CD14-positive monocyte (primary cell): ENCODE results near the gene SH3RF3. TPM values are rescaled to one million over a fixed set of nuclear protein-coding genes. Genes with fewer than 3 reads are reported as not detected.

Experiments used
- DNase-seq, 3 donors: peaks; one replicate each; pipeline ENCODE4 v3.0.0-alpha.2; 2011 to 2022
- H2AFZ ChIP-seq: 2 replicates; pipeline ENCODE4 v1.6.0; 2012; ENCODE audit warnings: mild to moderate bottlenecking, low read depth, low read length, inconsistent platforms; ENCODE audit not compliant: insufficient read depth, poor library complexity, severe bottlenecking
- H3K27ac ChIP-seq, 2 donors: 1 replicate in 1 of 2; 2 replicates in 1 of 2; pipeline ENCODE4 v1.5.1; 2012 to 2013; ENCODE audit warnings: low read length in 2 of 2, control low read depth in 1 of 2, inconsistent platforms in 1 of 2, low read depth in 1 of 2, mild to moderate bottlenecking in 1 of 2
- H3K27me3 ChIP-seq, 2 donors: one replicate each; pipeline versions ENCODE4 v1.6.0 to v1.6.1; 2011 to 2013; ENCODE audit warnings: low read length in 2 of 2; ENCODE audit not compliant: control insufficient read depth in 2 of 2, insufficient read depth in 2 of 2
- H3K36me3 ChIP-seq, 2 donors: replicated peaks in 1 of 2; 1 replicate in 1 of 2; 2 replicates in 1 of 2; pipeline versions ENCODE4 v1.5.1 to v1.6.1; 2012 to 2013; ENCODE audit warnings: low read length in 2 of 2, control low read depth in 1 of 2, inconsistent platforms in 1 of 2, mild to moderate bottlenecking in 1 of 2; ENCODE audit not compliant: insufficient read depth in 2 of 2, control insufficient read depth in 1 of 2
- H3K4me1 ChIP-seq, 2 donors: 1 replicate in 1 of 2; 2 replicates in 1 of 2; pipeline versions ENCODE4 v1.5.1 to v1.6.1; 2012 to 2013; ENCODE audit warnings: low read length in 2 of 2, control low read depth in 1 of 2, inconsistent platforms in 1 of 2, mild to moderate bottlenecking in 1 of 2, moderate library complexity in 1 of 2; ENCODE audit not compliant: insufficient read depth in 2 of 2, control insufficient read depth in 1 of 2
- H3K4me2 ChIP-seq: replicated peaks from 2 replicates; pipeline ENCODE3; 2012; ENCODE audit warnings: low read length, moderate library complexity, mild to moderate bottlenecking; ENCODE audit not compliant: poor library complexity, severe bottlenecking; ENCODE audit errors: extremely low read depth
- H3K4me3 ChIP-seq, 3 experiments: fragments of 200-600 bp in 1 of 3; sonication (generic) in 1 of 3; replicated peaks in 1 of 3; 1 replicate in 2 of 3; 2 replicates in 1 of 3; pipeline ENCODE4 v1.5.1; 2011 to 2013; ENCODE audit warnings: low read length in 3 of 3, mild to moderate bottlenecking in 3 of 3, control low read depth in 2 of 3, low read depth in 2 of 3, inconsistent platforms in 1 of 3, moderate library complexity in 1 of 3
- H3K79me2 ChIP-seq: 2 replicates; pipeline ENCODE4 v1.6.0; 2012; ENCODE audit warnings: mild to moderate bottlenecking, control low read depth, inconsistent platforms, low read length, moderate library complexity; ENCODE audit not compliant: insufficient read depth
- H3K9ac ChIP-seq: 2 replicates; pipeline ENCODE4 v1.6.0; 2017; ENCODE audit warnings: low read length, mild to moderate bottlenecking; ENCODE audit not compliant: insufficient read depth, poor library complexity, severe bottlenecking
- H3K9me3 ChIP-seq, 2 donors: replicated peaks in 1 of 2; 1 replicate in 1 of 2; 2 replicates in 1 of 2; pipeline versions ENCODE4 v1.5.1 to v1.6.1; 2012 to 2013; ENCODE audit warnings: low read length in 2 of 2, control low read depth in 1 of 2; ENCODE audit not compliant: control insufficient read depth in 1 of 2, insufficient read depth in 1 of 2
- H4K20me1 ChIP-seq: 2 replicates; pipeline ENCODE4 v1.6.0; 2012; ENCODE audit warnings: mild to moderate bottlenecking, low read length, control low read depth, moderate library complexity; ENCODE audit not compliant: insufficient read depth
- H3K27ac Mint-ChIP-seq, 7 donors: one replicate each; pipeline ENCODE4 v1.8.0; 2020; ENCODE audit warnings: mild to moderate bottlenecking in 7 of 7, mixed read lengths in 7 of 7, moderate library complexity in 6 of 7, inconsistent platforms in 2 of 7
- H3K27me3 Mint-ChIP-seq, 3 donors: one replicate each; pipeline ENCODE4 v1.8.0; 2021 to 2022; ENCODE audit warnings: low read depth in 3 of 3, mild to moderate bottlenecking in 3 of 3, mixed read lengths in 3 of 3, moderate library complexity in 3 of 3, inconsistent platforms in 1 of 3
- H3K36me3 Mint-ChIP-seq, 2 donors: one replicate each; pipeline ENCODE4 v1.8.0; 2020; ENCODE audit warnings: mixed read lengths in 2 of 2, inconsistent platforms in 1 of 2, mild to moderate bottlenecking in 1 of 2
- H3K4me1 Mint-ChIP-seq: one replicate; pipeline ENCODE4 v1.8.0; 2020; ENCODE audit warnings: mild to moderate bottlenecking, mixed read lengths
- H3K4me3 Mint-ChIP-seq, 2 donors: one replicate each; pipeline ENCODE4 v1.8.0; 2020; ENCODE audit warnings: mild to moderate bottlenecking in 2 of 2, mixed read lengths in 2 of 2, moderate library complexity in 1 of 2
- H3K9me3 Mint-ChIP-seq, 7 donors: one replicate each; pipeline ENCODE4 v1.8.0; 2020 to 2022; ENCODE audit warnings: mixed read lengths in 7 of 7, mild to moderate bottlenecking in 6 of 7, moderate library complexity in 6 of 7, inconsistent platforms in 2 of 7
- WGBS: methylation state at CpG from one replicate; pipeline ENCODE4 v1.1.5; 2013; ENCODE audit warnings: missing lambda C conversion rate; ENCODE audit not compliant: insufficient coverage; 5-methylcytosine and 5-hydroxymethylcytosine counted together
- intact Hi-C, 2 donors: fragments of 100-400 bp; cut with micrococcal nuclease; formaldehyde crosslinking; loops; one replicate each; pipeline versions ENCODE4 v1.15.0 to v1.15.1; 2023
- polyA plus RNA-seq, 3 donors: library from polyadenylated mRNA; depleted of rRNA in 1 of 3; unstranded in 2 of 3; stranded (reverse) in 1 of 3; fragments of 300-500 nt in 2 of 3; fragments of >200 nt in 1 of 3; fragmentation: Illumina TruSeq in 2 of 3; gene quantifications; 1 replicate in 2 of 3; 2 replicates in 1 of 3; pipeline ENCODE4 v1.2.3, GENCODE V29; 2012 to 2021
- TF ChIP-seq, protein P1 (sequence below): fragments of 200-600 bp; IDR thresholded peaks from one replicate; pipeline ENCODE4 v1.8.0; 2022; ENCODE audit warnings: antibody characterized with exemption, mild to moderate bottlenecking

The SH3RF3 gene
- polyA plus RNA-seq, 3 donors, result 0.25 to 0.75 (median 0.34) TPM

DNA sequence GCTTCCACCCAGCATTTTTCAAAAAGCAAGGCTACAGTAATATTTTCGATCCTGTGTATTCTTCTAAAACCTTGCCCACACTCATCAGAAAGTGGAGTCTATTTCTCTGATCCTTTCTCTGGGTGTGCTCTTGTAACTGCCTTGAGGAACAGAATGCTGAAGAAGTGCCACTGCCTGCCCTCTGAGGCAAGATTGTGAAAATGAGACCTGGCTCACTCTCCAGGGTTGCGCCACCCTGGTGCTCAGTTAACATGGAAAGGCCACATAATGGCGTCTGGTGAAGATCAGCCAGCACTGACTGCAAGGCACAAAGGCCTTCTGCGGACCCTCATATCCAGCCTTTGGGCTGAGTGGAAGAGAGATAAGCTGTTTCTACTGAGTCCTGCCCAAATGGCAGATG lies 11.2 kb upstream of the SH3RF3 start:
- no peak overlapping the region for H3K4me2 ChIP-seq
- no peaks in the 10 kb centered on the region for H3K79me2 ChIP-seq
- H3K27me3 ChIP-seq, result no peaks in the 10 kb centered on the region
- peaks cover 0 to 3% of the 10 kb centered on the region in 2 donors for H3K9me3 ChIP-seq
- Mint-ChIP-seq H3K27ac (no peak overlapping the region), H3K4me3 (no peak overlapping the region), H3K36me3 (no peaks in the 10 kb centered on the region), H3K27me3 (peaks cover 4 to 9% (median 7%) of the 10 kb centered on the region in 3 donors), H3K9me3 (peaks cover 2 to 21% (median 12%) of the 10 kb centered on the region in 7 donors), H3K4me1 (no peaks in the 10 kb centered on the region)
- no peak overlapping the region for H3K27ac ChIP-seq
- no peak for DNase-seq
- H3K4me1 ChIP-seq, result no peaks in the 10 kb centered on the region
- H4K20me1 ChIP-seq, result no peaks in the 10 kb centered on the region
- intact Hi-C loops, result no loop called here
- 92% methylated on average over 4 of the region's 4 CpGs for WGBS
- no peak overlapping the region for H2AFZ ChIP-seq
- TF ChIP-seq, protein P1, sequence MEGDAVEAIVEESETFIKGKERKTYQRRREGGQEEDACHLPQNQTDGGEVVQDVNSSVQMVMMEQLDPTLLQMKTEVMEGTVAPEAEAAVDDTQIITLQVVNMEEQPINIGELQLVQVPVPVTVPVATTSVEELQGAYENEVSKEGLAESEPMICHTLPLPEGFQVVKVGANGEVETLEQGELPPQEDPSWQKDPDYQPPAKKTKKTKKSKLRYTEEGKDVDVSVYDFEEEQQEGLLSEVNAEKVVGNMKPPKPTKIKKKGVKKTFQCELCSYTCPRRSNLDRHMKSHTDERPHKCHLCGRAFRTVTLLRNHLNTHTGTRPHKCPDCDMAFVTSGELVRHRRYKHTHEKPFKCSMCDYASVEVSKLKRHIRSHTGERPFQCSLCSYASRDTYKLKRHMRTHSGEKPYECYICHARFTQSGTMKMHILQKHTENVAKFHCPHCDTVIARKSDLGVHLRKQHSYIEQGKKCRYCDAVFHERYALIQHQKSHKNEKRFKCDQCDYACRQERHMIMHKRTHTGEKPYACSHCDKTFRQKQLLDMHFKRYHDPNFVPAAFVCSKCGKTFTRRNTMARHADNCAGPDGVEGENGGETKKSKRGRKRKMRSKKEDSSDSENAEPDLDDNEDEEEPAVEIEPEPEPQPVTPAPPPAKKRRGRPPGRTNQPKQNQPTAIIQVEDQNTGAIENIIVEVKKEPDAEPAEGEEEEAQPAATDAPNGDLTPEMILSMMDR, result no peak
- H3K36me3 ChIP-seq, result no peaks in the 10 kb centered on the region
- H3K4me3 ChIP-seq, result no peak overlapping the region
- H3K9ac ChIP-seq, result no peak overlapping the region

- no peak overlapping the region for H3K4me3 Mint-ChIP-seq
- H3K9me3 Mint-ChIP-seq, result peaks cover 2 to 21% (median 12%) of the 10 kb centered on the region in 7 donors
- H3K9ac ChIP-seq, result no peak overlapping the region
- no peak for DNase-seq
- H4K20me1 ChIP-seq, result no peaks in the 10 kb centered on the region
- peaks cover 4 to 9% (median 7%) of the 10 kb centered on the region in 3 donors for H3K27me3 Mint-ChIP-seq
- WGBS, result 94% methylated on average over 9 of the region's 9 CpGs
- no peaks in the 10 kb centered on the region for H3K4me1 Mint-ChIP-seq
- TF ChIP-seq, protein P1, result no peak
- no peaks in the 10 kb centered on the region for H3K79me2 ChIP-seq
- intact Hi-C loops, result no loop called here
- H2AFZ ChIP-seq, result no peak overlapping the region
- no peak overlapping the region for H3K27ac Mint-ChIP-seq
- H3K27ac ChIP-seq, result no peak overlapping the region
- H3K9me3 ChIP-seq, result peaks cover 0 to 3% of the 10 kb centered on the region in 2 donors
- no peaks in the 10 kb centered on the region for H3K4me1 ChIP-seq
- H3K27me3 ChIP-seq, result no peaks in the 10 kb centered on the region
- no peaks in the 10 kb centered on the region for H3K36me3 ChIP-seq
- H3K4me3 ChIP-seq, result no peak overlapping the region
- H3K4me2 ChIP-seq, result no peak overlapping the region
- no peaks in the 10 kb centered on the region for H3K36me3 Mint-ChIP-seq
Observed at GRCh38 chr2:109118321-109118720, 10.7 kb upstream of the SH3RF3 start.
